HG03039 (cell line): ENCODE data around the gene CDH1.

Experiments used
- ATAC-seq: cut with Tn5 transposase; IDR thresholded peaks from one replicate; pipeline ENCODE4 v1.9.1; 2021; ENCODE audit warnings: mild to moderate bottlenecking, moderate library complexity; ENCODE audit not compliant: unreplicated experiment

Gene CDH1

DNA sequence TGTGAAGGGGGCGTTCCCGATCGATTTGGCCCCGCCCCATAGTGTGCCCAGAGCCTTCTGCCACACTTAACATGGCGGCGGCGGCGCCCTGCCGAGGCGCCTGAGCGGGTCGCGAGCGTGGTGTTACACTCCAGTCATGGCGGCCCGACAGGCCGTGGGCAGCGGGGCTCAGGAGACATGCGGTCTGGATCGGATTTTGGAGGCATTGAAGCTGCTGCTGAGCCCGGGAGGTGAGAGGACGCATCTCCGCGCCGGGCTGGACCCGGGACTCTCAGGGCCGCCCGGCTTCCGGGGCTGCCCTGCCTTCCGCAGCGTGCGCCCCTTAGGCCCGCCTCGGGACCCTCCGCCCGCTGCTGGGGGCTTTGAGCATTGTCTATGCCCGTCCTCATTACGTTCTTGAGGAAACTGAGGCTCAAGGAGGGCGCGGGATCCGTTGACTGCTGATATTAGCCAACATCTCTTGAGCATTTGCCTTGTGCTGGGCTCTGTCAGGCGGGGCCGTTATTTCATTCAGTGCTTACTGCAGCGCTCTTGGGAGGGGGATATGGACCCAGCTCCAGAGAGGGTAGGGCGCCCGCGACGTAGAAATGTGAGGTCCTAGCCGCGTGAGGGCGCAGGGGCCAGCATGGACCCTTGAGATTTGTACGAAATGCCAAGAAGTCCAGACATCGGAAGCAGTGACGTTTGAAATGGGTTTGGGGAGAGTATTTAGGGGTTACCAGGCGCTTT, 106.6 kb downstream of the CDH1 start, which contains the start of gene TANGO6:
TANGO6 (plus strand) TSS at position 50 of the 729 bp plus-strand sequence; CDS start at position 137, 87 bp downstream.
- ATAC-seq: peak; percentile 85

DNA sequence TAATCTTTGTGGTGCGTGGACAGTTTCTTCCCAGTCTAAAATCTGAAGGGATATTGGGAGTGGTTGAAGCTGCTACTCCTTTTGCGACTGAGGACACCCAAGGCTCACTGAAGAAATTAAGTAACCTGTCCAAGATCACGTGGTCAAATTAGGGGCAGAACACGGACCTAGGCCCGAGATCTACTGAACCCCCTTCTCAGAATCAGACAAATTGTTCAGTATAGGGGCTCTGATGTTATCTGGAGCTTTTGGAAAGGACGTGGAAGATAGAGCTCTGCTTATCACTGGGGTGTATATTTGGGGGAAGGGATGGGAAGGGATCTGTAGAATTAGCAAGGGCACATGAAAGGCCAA, 107.1 kb downstream of the CDH1 start:
- ATAC-seq: no peak

DNA sequence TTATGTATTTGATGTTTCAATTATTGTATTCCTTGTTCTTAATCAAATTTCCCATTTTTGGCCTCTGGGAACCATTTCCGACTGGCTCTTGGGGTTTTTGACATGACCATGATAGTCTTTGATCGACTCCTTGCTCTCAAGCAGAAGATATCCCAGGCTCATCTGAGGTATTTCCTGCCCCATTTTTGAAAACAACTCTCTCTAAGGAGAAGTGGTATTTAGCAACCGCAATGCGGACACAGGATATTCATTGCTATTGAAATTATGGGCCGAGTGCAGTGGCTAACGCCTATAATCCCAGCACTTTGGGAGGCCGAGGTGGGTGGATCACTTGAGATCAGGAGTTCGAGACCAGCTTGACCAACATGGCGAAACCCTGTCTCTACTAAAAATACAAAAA, 111.7 kb downstream of the CDH1 start:
- ATAC-seq: no peak

DNA sequence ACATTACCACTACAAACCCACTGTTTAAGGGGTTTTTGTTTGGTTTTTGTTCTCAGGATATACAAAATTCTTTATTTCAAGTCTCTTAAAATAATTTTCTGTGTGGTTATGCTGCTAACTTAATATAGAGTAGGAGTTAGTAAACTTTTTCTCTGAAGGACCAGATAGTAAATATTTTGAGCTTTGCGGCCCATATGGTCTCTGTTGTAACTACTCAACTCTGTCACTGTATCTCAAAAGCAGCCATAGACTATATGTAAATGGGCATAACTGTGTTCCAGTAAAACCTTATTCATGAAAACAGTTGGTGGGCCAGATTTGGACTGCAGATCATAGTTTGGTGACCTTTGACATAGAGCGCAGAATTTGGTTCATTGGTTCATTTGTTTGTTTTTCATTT, 113.4 kb downstream of the CDH1 start:
- ATAC-seq: no peak

DNA sequence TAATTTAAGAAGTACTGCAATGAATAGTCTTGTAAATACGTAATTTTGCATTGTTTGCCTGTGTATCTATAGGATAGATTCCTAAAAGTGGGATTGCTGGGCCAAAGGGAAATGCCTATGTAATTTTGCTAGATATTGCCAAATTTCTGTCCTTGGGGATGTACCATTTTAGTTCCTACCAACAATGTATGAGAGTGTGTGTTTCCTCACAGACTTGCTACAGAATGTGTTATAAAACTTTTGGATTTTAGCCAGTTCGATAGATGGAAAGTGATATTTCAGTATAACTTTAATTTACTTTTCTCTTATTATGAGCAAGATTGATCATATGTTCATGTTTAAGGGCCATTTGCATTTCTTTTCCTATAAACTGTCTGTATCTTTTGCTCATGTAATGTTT, 114.5 kb downstream of the CDH1 start:
- ATAC-seq: no peak

DNA sequence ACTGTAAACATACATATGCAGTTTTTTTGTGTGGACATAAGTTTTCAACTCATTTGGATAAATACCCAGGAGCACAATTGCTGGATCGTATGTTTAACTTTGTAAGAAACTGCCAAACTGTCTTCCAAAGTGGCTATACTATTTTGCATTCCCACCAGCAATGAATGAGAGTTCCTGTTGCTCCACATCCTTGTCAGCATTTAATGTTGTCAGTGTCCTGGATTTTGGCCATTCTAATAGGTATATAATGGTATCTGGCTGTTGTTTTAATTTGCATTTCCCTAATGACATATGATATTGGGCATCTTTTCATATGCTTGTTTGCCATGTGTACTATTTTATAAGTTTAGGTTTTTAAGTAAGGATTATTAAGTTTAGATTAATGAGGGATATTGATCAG, 120.4 kb downstream of the CDH1 start:
- no peak for ATAC-seq

DNA sequence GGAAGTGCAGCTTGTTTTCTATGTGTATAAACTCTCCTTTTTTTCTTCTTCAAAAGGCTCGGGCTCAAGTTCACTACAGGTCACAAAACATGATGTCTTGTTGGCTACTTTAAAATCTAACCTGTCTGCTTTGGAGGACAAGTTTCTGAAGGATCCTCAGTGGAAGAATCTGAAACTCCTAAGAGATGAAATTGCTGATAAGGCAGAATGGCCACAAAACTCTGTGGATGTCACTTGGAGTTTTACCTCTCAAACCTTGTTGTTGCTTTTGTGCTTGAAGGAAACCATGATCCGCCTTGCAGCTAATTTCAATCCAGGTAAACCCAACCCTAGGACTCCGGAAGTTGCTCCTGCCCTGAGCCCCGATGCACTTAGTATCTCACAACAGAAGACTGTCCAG, 122.7 kb downstream of the CDH1 start:
- ATAC-seq: no peak

DNA sequence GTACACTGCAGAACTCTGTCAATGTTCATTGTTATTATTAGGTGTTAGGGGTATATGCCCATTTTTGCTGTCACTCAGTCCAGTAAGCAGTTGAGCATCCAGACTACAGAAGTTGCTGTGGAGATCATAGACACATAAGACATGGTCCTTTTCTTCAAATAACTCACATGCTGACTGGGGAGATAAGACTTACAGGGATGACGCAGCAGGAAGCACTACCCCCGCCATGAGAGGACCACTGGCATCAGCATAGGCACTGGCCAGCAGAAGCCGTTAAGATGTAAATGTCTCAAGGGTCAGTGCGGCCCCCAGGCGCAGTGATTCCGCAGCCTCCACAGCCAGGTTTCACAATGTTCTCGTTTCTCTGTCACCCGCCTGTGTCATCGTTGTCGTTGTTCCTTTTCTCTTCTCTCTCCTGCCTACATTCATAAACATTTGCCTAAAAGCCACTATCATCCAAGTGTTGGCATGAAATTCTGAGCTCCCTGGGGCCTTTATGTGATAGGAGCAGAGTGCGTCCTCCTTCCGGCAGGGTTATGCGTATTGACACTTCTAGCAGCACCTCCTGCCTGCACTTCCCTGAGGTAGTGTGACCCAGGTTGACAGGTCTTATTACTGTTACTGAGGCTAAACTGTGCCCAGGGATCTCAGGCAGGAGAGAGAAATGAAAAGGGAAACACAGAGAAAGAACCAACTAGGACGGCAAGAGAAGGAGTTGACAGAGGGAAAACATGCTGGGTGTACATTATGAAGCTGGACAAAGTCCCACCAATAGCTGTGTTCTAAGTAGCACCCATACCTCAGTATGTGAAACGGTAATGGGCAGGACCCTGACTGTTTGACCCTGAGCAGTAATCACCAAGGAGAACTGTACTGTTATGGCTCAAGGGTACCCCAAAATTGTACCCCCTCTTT, 124.1 kb downstream of the CDH1 start:
- no peak for ATAC-seq

DNA sequence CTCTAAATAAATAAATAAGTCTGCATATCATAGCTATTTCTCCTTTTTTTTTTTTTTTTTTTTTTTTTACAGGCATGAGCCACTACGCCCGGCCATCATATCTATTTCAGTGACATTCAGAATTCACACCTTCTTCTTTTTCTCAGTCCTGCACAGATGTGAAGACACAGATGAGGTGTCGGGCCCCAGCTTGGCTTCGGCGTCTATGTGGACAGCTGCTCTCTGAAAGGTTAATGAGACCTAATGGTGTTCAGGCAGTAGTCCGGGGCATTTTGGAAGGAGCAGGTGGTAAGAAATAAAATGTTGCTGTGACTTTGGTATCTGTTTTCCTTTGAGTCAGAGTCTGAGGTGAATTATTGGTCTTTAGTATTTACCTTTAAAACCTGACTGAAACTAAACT, 129.8 kb downstream of the CDH1 start:
- no peak for ATAC-seq

DNA sequence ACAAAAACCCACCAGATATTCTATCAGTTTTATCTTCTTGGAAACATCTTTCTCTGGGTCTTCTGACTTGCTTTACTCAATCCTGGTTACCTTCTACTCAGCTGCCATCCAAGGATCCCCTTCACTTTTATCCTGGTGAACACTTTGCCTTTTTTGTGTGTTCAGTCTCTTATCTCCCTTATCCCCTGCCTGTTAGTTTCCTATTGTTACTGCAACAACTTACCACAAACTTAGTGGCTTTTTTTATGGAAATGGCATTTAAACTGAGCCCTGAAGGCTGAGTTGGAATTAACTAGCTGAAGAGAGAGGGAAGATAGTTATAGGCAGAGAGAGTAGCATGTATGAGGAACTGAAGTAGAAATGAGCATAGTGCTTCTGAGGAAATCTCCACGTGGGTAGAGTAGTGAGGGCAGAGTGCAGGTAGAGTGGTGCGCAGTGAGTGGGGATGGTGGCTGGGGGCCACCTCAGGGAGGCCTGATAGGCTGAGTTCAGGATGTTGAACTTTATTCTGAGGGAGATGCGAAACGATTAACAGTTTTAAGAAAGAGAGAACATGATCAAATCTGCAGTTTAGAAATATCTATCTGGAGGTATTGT, 132.5 kb downstream of the CDH1 start:
- ATAC-seq: no peak

DNA sequence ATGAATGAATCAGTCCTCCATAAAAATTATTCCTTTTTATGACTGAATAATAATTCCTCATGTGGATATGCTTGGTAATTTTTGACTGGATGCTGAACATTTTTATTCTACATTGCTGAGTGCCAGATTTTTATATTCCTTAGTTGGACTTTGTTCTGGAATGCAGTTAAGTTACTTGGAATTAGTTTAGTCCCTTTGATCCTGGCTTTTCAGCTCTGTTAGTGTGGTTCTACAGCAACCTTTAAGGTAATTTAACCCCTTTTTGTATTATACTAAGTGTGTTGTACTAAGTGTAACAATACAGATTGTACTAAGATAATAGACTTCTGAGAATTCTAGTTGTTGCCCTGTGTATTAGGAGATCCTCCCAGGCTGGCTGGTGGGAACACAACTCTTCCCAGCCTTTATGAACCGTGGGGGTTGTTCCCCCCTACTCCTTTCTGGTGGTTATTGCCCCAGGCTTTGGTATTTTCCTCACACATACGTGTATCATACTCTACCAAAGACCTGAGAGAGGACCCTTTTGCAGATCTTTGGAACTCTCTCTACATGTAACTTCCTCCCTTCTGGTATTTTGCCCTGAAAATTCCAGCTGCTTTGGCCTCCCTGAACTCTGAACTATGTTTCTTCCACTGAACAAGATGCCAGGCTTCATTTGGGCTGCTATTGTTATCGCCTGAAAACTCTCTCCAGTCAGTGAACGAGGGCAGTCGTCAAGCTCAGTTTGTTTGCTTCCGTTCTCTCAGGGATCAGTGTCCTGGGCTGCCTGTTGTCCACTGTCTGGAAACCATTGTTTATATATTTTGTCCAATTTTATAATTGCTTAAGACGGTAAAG, 136.8 kb downstream of the CDH1 start:
- no peak for ATAC-seq

DNA sequence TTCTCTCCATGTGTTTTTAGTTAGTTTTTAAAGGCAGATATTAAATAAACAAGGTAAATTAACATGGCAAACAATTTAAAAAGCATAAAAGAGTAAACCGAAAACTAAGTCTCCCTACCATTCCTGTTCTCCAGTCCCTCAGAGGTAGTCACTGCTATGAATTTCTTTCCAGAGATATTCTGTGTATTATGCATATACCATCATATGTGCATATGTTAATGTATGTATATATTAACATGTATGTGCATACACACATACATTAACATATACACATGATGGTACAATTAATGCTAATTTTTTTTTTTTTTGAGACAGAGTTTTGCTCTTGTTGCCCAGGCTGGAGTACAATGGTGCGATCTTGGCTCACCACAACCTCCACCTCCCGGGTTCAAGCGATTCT, 138.8 kb downstream of the CDH1 start:
- no peak for ATAC-seq

DNA sequence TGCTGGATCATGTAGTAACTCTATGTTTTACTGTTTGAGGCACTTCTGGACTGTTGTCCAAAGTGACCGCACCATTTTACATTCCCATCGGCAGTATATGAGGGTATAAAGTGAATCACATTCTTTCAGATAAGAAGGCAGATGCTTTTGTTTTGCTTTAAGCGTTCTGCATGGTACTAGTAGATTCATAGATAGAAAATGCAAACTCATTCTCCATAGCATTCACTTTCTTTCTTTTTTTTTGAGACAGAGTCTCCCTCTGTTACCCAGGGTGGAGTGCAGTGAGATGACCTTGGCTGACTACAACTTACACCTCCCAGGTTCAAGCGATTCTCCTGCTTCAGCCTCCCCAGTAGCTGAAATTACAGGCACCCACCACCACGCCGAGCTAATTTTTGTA, 146.6 kb downstream of the CDH1 start:
- ATAC-seq: no peak

DNA sequence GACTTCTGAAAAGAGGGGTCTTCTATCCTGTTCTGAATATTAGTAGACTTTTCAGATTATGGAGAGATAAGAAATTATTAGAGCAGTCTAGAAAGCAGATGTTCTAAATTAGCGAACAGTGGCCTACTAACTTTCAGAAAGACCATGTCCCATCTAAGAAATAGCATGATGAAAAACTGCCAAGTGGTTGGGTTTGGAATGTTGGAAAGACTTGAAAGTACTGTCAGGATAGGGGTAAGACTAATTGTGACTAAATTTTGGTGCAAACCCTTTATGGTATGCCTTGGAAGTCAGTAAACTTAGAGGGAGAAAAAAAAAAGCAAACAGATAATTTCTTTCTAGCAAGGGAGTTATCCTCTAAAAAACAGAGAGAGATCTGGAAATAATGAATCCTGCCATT, 147.3 kb downstream of the CDH1 start:
- ATAC-seq: no peak
